Stimulated activated CD4-positive, alpha-beta T cell treated with anti-CD3 and anti-CD28 coated beads, Interleukin-2, amount 100 ng/mL, for 4 hours (primary cell): ENCODE data around the gene VSTM4.

Source experiments
- DNase-seq: peaks from one replicate; pipeline ENCODE4 v3.0.0-alpha.2; 2020; ENCODE audit warnings: low read depth

Gene VSTM4

GRCh38 chr10:49007129-49007528 lies 108.2 kb downstream of the VSTM4 start:
- no peak for DNase-seq

- no peak for DNase-seq
These were observed 110.1 kb downstream of the VSTM4 start for GRCh38 chr10:49005270-49005669.

- DNase-seq = no peak
These were observed 113.3 kb downstream of the VSTM4 start for GRCh38 chr10:49001870-49002672.

GRCh38 chr10:49001402-49001801 lies 113.9 kb downstream of the VSTM4 start:
- DNase-seq = no peak

GRCh38 chr10:49000437-49001398 lies 114.6 kb downstream of the VSTM4 start:
- no peak for DNase-seq

GRCh38 chr10:48999346-48999745 lies 116.0 kb downstream of the VSTM4 start:
- DNase-seq = no peak

- DNase-seq = no peak
These were observed 119.0 kb downstream of the VSTM4 start for GRCh38 chr10:48996329-48996728.

- DNase-seq = no peak
These were observed 121.7 kb downstream of the VSTM4 start for GRCh38 chr10:48993627-48994026.

- no peak for DNase-seq
These were observed 125.1 kb downstream of the VSTM4 start for GRCh38 chr10:48990226-48990625.

- DNase-seq = no peak
These were observed 129.6 kb downstream of the VSTM4 start for GRCh38 chr10:48985621-48986158.

- DNase-seq = no peak
These were observed 131.5 kb downstream of the VSTM4 start for GRCh38 chr10:48983648-48984351.

- no peak for DNase-seq
These were observed 132.7 kb downstream of the VSTM4 start for GRCh38 chr10:48982584-48982983.

GRCh38 chr10:48981310-48981907 lies 133.9 kb downstream of the VSTM4 start:
- no peak for DNase-seq

GRCh38 chr10:48978318-48978717 lies 137.0 kb downstream of the VSTM4 start:
- no peak for DNase-seq

- DNase-seq = no peak
These were observed 139.1 kb downstream of the VSTM4 start for GRCh38 chr10:48976196-48976595.

- no peak for DNase-seq
These were observed 140.7 kb downstream of the VSTM4 start for GRCh38 chr10:48974510-48975156.

GRCh38 chr10:48973065-48973464 lies 142.3 kb downstream of the VSTM4 start:
- no peak for DNase-seq

GRCh38 chr10:48970654-48971053 lies 144.7 kb downstream of the VSTM4 start:
- DNase-seq = no peak

GRCh38 chr10:48970046-48970445 lies 145.3 kb downstream of the VSTM4 start:
- DNase-seq = no peak

GRCh38 chr10:48968036-48968435 lies 147.3 kb downstream of the VSTM4 start:
- no peak for DNase-seq

GRCh38 chr10:48965460-48965859 lies 149.9 kb downstream of the VSTM4 start:
- DNase-seq = no peak
